AG09309 (cell line): ENCODE measurements around the gene PTPRA.

Experiments
- DNase-seq: peaks from one replicate; pipeline ENCODE4 v3.0.0-alpha.2; 2010; ENCODE audit warnings: low read depth
- H3K4me3 ChIP-seq: 2 replicates; pipeline ENCODE4 v1.5.1; 2011; ENCODE audit warnings: mild to moderate bottlenecking, low read depth, low read length, moderate library complexity; ENCODE audit not compliant: control insufficient read depth
- TF ChIP-seq, protein P1 (sequence below): IDR thresholded peaks from 2 replicates; pipeline ENCODE4 v1.5.1; 2011; ENCODE audit warnings: mild to moderate bottlenecking, low read depth, low read length, inconsistent platforms; ENCODE audit not compliant: insufficient read depth, control insufficient read depth; ENCODE audit errors: missing control alignments

PTPRA gene

DNA sequence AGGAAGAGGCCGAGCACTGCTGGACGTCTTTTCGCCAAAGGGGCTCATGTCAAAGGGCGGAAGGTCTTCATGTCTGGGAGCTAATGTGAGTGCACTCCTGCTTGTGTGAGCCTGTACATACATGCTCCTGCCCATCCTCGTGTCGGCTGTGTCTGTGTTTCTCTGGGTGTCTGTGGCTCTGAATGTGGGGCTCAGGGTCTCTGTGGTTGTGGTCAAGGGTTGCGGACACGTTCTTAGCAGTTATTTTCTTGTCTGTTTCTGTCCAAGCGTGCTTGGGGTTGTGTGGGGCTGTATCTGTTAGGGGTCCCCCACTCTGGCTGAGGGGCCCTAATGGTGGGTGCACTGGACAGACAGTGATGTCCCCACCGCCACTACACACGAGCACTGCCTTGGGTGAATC lies 208.4 kb downstream of the PTPRA start:
- H3K4me3 ChIP-seq, result no peak overlapping the region

DNA sequence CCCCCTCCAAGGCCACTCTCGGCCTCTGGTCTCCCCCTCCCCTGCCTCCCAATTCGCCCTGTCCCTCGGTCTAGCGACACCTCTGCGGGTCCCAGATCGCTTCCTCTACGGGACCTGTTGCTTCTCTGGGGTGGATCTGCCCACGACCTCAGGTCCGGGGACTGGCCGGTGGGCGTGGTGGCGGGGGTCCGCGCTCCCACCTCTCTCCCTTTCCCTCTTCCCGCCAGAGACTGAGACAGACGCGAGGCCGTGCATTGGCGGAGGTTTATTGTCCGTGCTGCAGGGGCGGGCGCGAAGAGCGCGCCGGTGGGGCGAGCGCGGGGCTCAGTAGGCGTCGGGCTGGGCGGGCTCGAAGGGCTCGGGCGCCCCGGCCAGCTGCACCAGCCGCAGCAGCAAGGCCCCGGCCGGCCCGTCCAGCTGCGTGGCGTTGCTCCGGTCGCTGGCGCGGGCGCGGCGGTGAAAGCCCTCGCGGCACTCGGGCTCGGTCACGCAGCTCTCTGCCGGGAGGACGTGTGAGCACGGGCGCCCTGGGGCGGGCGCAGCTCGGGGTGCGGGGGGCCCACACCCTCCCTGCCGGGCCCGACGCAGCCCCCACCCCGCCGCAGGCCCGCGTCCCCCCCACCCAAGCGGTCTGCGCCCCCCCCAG lies 209.1 kb downstream of the PTPRA start:
- DNase-seq, result no peak
- H3K4me3 ChIP-seq, result no peak overlapping the region
- TF ChIP-seq, protein P1, sequence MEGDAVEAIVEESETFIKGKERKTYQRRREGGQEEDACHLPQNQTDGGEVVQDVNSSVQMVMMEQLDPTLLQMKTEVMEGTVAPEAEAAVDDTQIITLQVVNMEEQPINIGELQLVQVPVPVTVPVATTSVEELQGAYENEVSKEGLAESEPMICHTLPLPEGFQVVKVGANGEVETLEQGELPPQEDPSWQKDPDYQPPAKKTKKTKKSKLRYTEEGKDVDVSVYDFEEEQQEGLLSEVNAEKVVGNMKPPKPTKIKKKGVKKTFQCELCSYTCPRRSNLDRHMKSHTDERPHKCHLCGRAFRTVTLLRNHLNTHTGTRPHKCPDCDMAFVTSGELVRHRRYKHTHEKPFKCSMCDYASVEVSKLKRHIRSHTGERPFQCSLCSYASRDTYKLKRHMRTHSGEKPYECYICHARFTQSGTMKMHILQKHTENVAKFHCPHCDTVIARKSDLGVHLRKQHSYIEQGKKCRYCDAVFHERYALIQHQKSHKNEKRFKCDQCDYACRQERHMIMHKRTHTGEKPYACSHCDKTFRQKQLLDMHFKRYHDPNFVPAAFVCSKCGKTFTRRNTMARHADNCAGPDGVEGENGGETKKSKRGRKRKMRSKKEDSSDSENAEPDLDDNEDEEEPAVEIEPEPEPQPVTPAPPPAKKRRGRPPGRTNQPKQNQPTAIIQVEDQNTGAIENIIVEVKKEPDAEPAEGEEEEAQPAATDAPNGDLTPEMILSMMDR, result no peak

More for the DNA sequence above, 208.4 kb downstream of the PTPRA start:
- TF ChIP-seq, protein P1, result no peak
- no peak for DNase-seq

DNA sequence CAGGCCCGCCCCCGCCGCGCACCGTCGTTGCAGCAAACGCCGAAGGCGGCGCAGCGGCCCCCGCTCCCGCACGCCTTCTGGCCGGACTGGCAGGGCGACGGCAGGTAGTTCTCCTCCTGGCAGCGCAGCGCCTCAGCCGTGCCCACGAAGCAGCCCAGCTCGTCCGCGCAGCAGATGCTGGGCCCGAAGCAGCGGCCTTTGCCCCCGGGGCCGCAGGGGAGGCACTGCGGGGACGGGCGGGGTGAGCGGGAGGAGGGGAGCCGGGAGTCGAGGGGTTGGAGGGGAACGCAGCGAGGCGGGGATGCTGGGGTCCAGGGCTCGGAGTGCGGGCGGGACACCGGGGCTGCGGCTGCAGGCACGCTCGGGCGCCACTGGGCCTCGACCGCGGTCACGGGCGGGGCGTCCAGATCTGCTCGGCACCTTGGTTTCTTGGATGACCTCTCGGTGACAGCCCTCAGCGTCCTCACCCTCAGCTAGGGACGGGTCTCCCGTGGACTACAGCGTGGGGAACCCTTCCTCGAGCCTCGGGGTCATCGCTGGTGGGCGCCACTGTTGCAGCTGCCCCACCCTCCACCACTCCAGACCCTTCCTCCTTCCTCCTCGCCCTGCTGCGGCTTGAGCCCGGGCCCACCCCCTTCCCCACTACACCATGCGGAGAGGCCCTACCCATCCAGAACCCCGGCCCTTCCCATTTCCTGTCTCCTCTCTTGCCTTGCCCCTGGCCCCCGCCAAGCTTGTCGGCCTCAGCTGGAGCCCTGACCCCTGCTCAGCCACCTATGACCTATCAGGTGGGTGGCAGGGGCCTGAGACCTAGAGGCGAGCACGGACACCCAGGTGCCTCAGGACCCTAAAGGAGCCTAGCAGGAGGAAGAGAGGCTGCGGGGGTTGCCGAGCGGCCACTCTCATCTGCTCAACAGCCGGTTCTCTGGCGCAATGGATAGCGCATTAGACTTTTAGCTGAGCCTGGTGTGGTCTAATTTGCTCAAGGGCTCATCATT lies 210.0 kb downstream of the PTPRA start:
- H3K4me3 ChIP-seq, result no peak overlapping the region; the same call in 1 of the 2 replicates
- no peak for DNase-seq
- TF ChIP-seq, protein P1, result no peak

DNA sequence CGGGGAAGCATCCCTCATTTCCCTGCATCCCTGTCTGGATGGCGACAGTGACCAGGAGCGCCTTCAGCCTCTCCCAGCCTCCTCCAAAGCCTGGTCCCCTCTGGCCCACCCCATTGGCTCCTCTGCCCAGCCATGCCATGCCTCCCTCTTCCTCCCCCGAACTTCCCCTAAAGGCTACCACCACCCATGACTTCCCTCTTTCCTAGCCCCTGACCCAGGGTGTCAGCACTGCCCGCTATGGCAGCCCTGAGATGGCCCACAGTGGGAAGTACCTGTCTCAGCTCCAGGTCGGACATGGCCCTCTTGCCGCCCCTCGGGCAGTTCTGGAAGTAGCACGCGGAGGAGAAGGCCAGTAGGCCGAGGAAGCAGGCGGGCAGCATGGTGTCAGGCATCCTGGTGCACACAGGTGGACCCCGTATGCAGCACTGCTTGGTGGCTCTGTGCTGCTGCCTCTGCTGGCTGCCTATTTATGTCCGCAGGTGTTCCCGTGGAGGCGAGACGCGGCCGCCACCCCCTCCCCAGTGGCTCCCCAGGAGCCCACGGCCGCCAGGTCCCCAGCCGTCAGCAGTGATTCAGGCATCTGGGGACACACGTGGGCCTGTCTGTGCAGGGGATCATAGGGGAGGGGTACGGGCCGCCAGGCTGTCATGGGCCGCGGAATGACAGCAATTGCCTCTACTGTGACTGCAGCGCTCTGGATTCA lies 211.2 kb downstream of the PTPRA start, which contains the start of gene AVP:
Gene AVP (minus strand): TSS at position 442 of the 703 bp plus-strand sequence. CDS start 50 bp downstream, at position 392.
- H3K4me3 ChIP-seq, result no peak within 1 kb of the TSS
- TF ChIP-seq, protein P1, result no peak
- DNase-seq, result no peak

DNA sequence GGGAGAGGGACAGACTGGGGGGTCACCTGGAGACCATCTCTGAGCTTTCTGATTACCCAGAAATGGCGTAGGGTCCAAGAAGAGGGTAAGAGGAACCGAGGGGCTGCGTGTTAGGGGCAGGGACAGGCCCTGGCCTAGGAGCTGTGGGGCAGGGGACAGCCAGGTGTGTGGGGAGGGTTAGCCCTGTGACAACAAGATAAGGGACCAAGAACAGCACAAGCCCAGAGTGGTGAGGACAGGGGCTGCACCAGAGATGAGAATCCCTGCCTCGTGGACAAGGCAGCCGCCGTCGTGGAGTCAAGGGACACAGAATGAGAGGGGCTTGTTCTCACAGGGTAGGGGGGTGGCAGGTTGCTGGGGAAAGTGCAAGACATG lies 211.7 kb downstream of the PTPRA start:
- no peak for DNase-seq
- TF ChIP-seq, protein P1, result no peak
- no peak overlapping the region for H3K4me3 ChIP-seq

DNA sequence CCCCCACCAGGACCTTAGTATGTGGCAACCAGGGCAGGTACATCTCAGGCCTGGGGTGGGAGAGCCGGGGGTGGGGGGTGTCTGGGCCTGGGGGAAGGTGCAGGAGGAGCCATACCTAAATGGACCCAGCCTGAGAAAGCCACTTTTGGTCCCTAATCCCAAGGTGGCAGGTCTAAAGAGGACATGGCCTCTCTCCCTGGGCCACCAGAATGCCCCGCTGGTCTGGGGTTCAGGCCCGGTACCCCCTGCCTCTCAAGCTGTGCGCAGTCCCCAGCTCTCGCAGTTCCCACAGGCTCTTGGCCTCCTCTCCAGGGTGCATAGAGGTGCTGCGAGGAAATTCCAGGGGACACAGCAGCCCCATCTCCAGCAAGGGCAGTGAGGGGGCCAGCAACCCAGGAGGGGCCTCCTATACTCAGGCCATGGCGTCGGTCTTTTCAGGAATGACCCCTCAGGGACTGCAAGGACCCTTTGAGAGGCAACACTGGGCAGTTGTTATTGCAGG lies 212.3 kb downstream of the PTPRA start:
- no peak overlapping the region for H3K4me3 ChIP-seq
- TF ChIP-seq, protein P1, result no peak
- no peak for DNase-seq
